ENCODE results near the gene EN2.

GRCh38 chr7:155491812-155492211, 33.9 kb downstream of the EN2 start:
- TF ChIP-seq, protein P1, sequence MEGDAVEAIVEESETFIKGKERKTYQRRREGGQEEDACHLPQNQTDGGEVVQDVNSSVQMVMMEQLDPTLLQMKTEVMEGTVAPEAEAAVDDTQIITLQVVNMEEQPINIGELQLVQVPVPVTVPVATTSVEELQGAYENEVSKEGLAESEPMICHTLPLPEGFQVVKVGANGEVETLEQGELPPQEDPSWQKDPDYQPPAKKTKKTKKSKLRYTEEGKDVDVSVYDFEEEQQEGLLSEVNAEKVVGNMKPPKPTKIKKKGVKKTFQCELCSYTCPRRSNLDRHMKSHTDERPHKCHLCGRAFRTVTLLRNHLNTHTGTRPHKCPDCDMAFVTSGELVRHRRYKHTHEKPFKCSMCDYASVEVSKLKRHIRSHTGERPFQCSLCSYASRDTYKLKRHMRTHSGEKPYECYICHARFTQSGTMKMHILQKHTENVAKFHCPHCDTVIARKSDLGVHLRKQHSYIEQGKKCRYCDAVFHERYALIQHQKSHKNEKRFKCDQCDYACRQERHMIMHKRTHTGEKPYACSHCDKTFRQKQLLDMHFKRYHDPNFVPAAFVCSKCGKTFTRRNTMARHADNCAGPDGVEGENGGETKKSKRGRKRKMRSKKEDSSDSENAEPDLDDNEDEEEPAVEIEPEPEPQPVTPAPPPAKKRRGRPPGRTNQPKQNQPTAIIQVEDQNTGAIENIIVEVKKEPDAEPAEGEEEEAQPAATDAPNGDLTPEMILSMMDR (IDR thresholded peaks at IDR 0.05; ENCODE audit: insufficient read depth, low read length): no peak
- TF ChIP-seq GABPA (IDR thresholded peaks at IDR 0.05; ENCODE audit: low read depth): no peak
